Aorta (tissue), 5 donors: ENCODE data around the gene ACAP2. TPM values are rescaled to one million over a fixed set of nuclear protein-coding genes. Genes with fewer than 3 reads are reported as not detected.

Source experiments
- ATAC-seq: fragments of 200-7000 bp; cut with Tn5 transposase; one replicate; pipeline ENCODE4 v1.9.1; 2022; ENCODE audit warnings: moderate library complexity; ENCODE audit not compliant: low FRiP score
- DNase-seq, 2 donors: peaks; one replicate each; pipeline ENCODE4 v3.0.0-alpha.2; 2020
- H3K27ac ChIP-seq, 2 donors: one replicate each; pipeline ENCODE4 v1.5.1; 2013; ENCODE audit warnings: low read length in 2 of 2, mild to moderate bottlenecking in 2 of 2, moderate library complexity in 2 of 2, control low read depth in 1 of 2, inconsistent platforms in 1 of 2, low read depth in 1 of 2
- H3K27me3 ChIP-seq, 2 donors: one replicate each; pipeline ENCODE4 v1.6.1; 2013; ENCODE audit warnings: control low read depth in 1 of 2, low read length in 1 of 2, mild to moderate bottlenecking in 1 of 2, moderate library complexity in 1 of 2; ENCODE audit not compliant: insufficient read depth in 2 of 2, control insufficient read depth in 1 of 2
- H3K36me3 ChIP-seq, 2 donors: one replicate each; pipeline ENCODE4 v1.6.1; 2013; ENCODE audit warnings: control low read depth in 1 of 2, low read length in 1 of 2, mild to moderate bottlenecking in 1 of 2; ENCODE audit not compliant: insufficient read depth in 2 of 2, control insufficient read depth in 1 of 2
- H3K4me1 ChIP-seq, 2 donors: one replicate each; pipeline ENCODE4 v1.6.1; 2013; ENCODE audit warnings: low read length in 2 of 2, control low read depth in 1 of 2, mild to moderate bottlenecking in 1 of 2, moderate library complexity in 1 of 2; ENCODE audit not compliant: insufficient read depth in 2 of 2, control insufficient read depth in 1 of 2
- H3K4me3 ChIP-seq, 2 donors: one replicate each; pipeline ENCODE4 v1.5.1; 2013; ENCODE audit warnings: low read length in 2 of 2, control low read depth in 1 of 2, mild to moderate bottlenecking in 1 of 2
- H3K9me3 ChIP-seq: one replicate; pipeline ENCODE4 v1.6.1; 2013; ENCODE audit warnings: mild to moderate bottlenecking, low read length; ENCODE audit not compliant: control insufficient read depth
- WGBS, 2 donors: extraction: QIAGEN DNeasy Blood & Tissue Kit; methylation state at CpG; one replicate each; pipeline ENCODE4 v1.1.7; 2013; 5-methylcytosine and 5-hydroxymethylcytosine counted together
- intact Hi-C, 2 donors: fragments of 100-400 bp; cut with DNase I; formaldehyde crosslinking; loops; one replicate each; pipeline versions ENCODE4 v1.14.2 to v1.15.0; 2022
- polyA plus RNA-seq, 2 donors: library from polyadenylated mRNA; stranded (reverse); fragments of 200-250 nt; gene quantifications; one replicate each; pipeline ENCODE4 v1.2.3, GENCODE V29; 2013
- total RNA-seq, 2 donors: library from RNA; stranded (reverse); fragmentation: NEBNext Ultra II Directional; extraction: Animal tissue kit (Norgen Biotek cat#: 25700); gene quantifications; one replicate each; pipeline ENCODE4 v1.2.1, GENCODE V29; 2021
- donor health status: healthy with polysubstance abuse.
- donor health status: Bipolar disorder and iron deficiency.
- donor health status: DM: no; HTN: no; CAD: no.
- donor health status: DM: no; HTN: no; CAD: no.
- donor health status: DM: yes; HTN: yes; CAD: no.

Gene ACAP2
- total and polyA plus RNA-seq, 4 donors = 6.5 to 70.3 (median 24.3) TPM

DNA sequence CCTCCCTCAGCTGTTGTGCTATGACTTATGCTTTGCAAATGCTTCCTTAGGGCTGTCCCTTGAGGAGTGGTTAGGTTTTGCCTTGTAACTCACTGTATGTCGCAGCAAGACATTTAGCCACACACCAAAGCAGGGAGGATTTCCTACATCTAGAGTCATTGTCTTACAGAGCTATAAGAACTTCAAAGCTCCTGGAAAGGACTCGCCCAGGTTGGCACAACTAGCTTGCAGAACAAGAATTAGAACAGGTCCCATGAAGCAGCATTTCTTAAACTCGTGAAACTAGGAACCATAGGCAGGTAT lies 19.4 kb upstream of the ACAP2 start:
- 93 to 94% methylated on average over 3 of the region's 3 CpGs for WGBS, 2 donors
- ATAC-seq (no peak), DNase-seq (no peak)
- H3K36me3 ChIP-seq = no peaks in the 10 kb centered on the region
- no peak overlapping the region for H3K4me3 ChIP-seq
- H3K27me3 ChIP-seq = no peaks in the 10 kb centered on the region
- peaks cover 0 to 2% of the 10 kb centered on the region in 2 donors for H3K4me1 ChIP-seq
- no peaks in the 10 kb centered on the region for H3K9me3 ChIP-seq
- no peak overlapping the region for H3K27ac ChIP-seq
- intact Hi-C loops = no loop called here

DNA sequence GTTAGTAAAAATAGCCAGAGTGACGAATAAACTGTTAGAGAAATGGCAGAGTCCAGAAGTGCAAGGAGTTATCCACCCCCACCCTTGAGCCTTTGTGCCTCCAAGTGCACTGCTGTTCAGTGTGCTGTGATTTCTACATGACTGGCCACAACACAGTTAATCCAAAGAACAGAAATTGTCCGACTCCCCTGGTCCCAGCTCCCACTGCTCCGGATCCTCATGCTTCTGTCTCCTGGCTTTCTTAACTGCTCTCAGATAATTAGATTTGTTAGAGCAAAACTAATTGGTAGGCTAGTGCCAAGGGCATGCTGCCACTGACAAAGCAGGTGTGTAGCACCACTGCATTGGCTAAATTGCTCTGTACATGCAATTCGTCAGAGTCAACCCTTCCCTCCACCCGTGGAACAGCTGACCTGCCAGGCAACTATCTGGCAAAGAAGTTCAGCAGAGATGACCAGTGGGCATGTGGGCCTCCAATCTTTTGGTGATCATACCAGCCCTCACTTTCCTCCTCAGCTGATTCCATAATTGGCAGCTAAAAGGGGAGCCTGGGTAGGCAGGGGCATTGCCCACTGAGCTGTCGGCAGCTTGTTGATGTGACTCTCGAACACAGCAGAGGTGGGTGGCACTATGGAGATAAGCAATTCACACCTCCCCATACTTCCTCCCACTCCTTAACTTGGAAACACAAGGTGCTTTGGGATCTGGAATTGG lies 18.9 kb upstream of the ACAP2 start:
- 22 to 25% methylated on average over 7 of the region's 7 CpGs for WGBS, 2 donors
- intact Hi-C loops = no loop called here

DNA sequence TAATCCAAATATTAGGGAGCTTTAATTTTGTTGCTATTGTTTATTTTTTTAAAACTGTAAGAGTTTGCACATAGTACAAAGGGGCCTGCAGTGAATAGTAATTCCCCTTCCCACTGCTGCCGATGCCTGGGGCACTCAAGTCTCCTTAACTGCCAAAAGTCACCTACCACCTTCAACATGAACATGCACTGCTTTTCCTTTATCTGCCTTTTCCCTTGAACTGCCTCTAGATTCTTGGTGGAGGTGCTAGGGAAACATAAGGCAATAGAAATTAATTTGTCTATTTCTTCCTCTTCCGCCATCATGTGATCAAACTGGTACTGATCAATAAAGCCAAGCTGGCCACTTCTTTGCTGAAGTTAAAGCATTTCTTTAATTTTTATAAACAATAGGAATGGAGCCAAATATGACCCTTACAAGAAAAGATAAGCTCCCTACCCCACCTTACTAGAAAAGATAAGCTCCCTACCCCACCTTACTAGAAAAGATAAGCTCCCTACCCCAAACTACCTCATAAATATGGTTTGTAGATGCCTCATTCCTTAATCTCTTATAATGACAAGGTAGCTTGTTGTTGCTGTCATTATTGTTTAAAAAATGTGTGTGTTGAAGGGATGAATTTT lies 17.4 kb upstream of the ACAP2 start:
- H3K27ac ChIP-seq = no peak overlapping the region
- no peaks in the 10 kb centered on the region for H3K36me3 ChIP-seq
- H3K27me3 ChIP-seq = no peaks in the 10 kb centered on the region
- H3K9me3 ChIP-seq = no peaks in the 10 kb centered on the region
- ATAC-seq (no peak), DNase-seq (no peak)
- intact Hi-C loops = no loop called here
- 97 to 98% methylated on average over 2 of the region's 2 CpGs for WGBS, 2 donors
- H3K4me3 ChIP-seq = no peak overlapping the region
- no peaks in the 10 kb centered on the region for H3K4me1 ChIP-seq

More for the DNA sequence above, 18.9 kb upstream of the ACAP2 start:
- Histone ChIP-seq H3K36me3 (no peaks in the 10 kb centered on the region), H3K27ac (no peak overlapping the region), H3K4me1 (peaks cover 0 to 2% of the 10 kb centered on the region in 2 donors), H3K9me3 (no peaks in the 10 kb centered on the region), H3K4me3 (no peak overlapping the region), H3K27me3 (no peaks in the 10 kb centered on the region)
- DNase-seq (no peak), ATAC-seq (no peak)

DNA sequence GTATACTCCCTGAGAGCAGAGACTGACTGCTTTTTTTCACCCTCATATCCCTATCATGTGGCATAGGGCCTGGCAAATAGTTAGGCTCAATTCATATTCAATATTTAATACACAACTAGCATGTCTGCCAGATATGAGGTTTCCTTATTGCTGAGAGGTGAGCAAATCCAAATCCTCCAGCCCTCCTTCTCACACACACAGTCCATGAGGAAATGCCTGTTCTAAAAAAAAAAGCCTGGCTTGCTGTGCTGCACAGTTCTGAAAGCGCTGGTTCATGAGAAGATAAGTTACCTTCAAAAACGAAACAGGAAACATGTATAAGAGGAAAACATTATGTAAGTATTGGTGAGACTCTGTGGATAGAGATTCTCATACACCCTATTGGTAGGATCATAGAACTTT lies 15.5 kb upstream of the ACAP2 start:
- WGBS, 2 donors = 16 to 23% methylated on average over 2 of the region's 2 CpGs
- Histone ChIP-seq H3K9me3 (no peaks in the 10 kb centered on the region), H3K27me3 (no peaks in the 10 kb centered on the region), H3K36me3 (no peaks in the 10 kb centered on the region), H3K4me1 (no peaks in the 10 kb centered on the region), H3K27ac (no peak overlapping the region), H3K4me3 (no peak overlapping the region)
- no peak for ATAC-seq
- DNase-seq = no peak
- intact Hi-C loops = no loop called here

DNA sequence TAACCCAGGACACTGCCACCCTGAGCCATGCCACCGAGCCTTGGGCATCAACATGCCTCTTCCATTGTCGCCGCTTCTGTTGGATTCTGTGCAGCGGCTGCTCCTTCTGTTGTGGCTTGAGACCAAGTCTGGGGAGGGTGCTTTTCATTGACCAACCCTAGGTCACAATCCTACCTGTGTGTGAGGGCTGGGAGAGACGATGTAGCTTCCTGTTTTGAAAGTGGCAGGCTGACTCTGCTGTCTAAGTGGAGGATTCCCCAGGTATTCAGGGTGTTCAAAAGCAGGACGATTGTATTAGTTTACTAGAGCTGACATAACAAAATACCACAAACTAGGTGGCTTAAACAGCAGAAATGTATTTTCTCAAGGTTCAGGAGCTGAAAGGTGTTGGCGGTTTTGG lies 13.0 kb upstream of the ACAP2 start:
- Histone ChIP-seq H3K9me3 (no peaks in the 10 kb centered on the region), H3K36me3 (no peaks in the 10 kb centered on the region), H3K4me3 (no peak overlapping the region), H3K27me3 (no peaks in the 10 kb centered on the region), H3K27ac (no peak overlapping the region), H3K4me1 (no peaks in the 10 kb centered on the region)
- 93 to 94% methylated on average over 7 of the region's 7 CpGs for WGBS, 2 donors
- intact Hi-C loops = no loop called here
- ATAC-seq (no peak), DNase-seq (no peak)

DNA sequence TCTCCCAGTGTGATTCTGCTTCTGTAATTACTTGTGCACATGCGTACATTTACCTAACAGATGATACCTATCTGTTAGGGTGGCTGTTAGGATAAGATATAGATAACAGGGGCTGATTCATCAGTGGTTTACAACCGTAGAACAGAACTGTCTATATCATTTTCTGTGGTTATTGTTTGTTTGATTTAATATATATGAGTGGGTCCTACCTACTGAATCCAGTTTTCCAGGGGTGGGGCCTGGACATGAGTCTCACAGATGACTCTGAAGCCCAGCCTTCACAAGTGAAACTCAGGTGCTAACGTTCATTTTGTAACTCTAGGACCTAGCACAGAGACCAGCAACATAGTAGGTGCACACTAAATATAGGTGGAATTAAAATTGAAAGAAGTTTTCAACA lies 10.4 kb upstream of the ACAP2 start:
- Histone ChIP-seq H3K4me3 (no peak overlapping the region), H3K4me1 (no peaks in the 10 kb centered on the region), H3K27me3 (no peaks in the 10 kb centered on the region), H3K36me3 (no peaks in the 10 kb centered on the region), H3K27ac (no peak overlapping the region), H3K9me3 (no peaks in the 10 kb centered on the region)
- 92 to 97% methylated on average over 3 of the region's 3 CpGs for WGBS, 2 donors
- intact Hi-C loops = no loop called here
- no peak for ATAC-seq
- no peak for DNase-seq

DNA sequence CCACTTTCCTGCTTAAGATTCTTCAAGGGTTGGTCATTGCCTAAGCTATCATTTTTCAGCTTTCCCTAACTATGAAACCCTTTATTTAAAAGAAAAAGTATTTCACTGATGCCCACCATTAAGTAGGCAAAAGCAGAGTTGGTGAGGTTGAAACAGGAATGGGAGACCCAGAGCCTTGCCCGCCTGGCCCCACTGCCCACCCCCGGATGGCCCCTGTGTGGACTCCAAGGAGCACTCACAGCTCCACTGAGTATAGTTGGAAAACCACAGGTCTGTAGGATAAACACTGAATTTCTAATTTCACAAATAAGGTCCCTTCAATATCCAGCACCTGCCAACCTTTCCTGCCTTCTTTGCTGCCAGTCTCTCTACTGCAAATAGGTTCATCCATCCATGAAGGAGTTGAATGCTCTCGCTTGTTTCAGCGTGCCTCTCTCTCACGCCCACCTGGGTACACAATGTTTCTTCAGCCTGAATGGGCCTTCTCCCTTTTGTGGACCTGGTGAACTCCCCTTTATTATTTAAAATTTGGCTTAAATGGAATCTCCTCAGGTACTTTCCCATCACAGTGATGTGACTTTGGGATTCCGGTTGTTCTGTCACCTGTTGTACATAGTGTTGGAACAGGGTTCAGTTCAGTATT lies 8.7 kb upstream of the ACAP2 start:
- Histone ChIP-seq H3K36me3 (no peaks in the 10 kb centered on the region), H3K27ac (no peak overlapping the region), H3K27me3 (no peaks in the 10 kb centered on the region), H3K4me1 (no peaks in the 10 kb centered on the region), H3K4me3 (no peak overlapping the region), H3K9me3 (no peaks in the 10 kb centered on the region)
- intact Hi-C loops = no loop called here
- no peak for DNase-seq
- ATAC-seq = no peak
- 95 to 96% methylated on average over 6 of the region's 6 CpGs for WGBS, 2 donors

DNA sequence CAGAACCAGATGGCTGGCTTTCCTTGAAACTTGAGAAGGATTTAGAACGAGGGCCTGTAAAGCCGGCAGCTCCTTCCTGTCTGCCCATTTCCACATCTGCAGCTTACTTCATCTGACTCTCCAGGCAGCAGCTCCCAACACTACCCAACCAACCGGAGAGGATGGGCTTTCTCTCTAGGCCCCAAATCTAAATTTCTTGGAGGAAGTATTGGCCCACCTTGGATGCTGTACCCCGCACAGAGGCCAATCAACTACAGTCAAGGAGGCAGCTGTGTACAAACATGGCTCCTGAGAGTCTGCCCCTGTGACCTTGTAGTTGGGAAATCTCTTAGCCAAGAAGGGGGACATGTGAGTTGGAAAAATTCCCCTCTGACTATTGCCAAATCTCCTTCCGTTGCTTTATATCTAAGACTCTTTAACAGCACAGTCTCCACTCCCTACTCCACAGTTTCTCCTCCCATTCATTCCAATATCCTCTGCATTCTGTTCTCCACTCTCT lies 8.0 kb upstream of the ACAP2 start:
- WGBS, 2 donors = 48% methylated on average over 5 of the region's 5 CpGs
- ATAC-seq (peak; percentile 72), DNase-seq (no peak)
- Histone ChIP-seq H3K4me1 (no peaks in the 10 kb centered on the region), H3K4me3 (no peak overlapping the region), H3K9me3 (no peaks in the 10 kb centered on the region), H3K36me3 (no peaks in the 10 kb centered on the region), H3K27me3 (no peaks in the 10 kb centered on the region), H3K27ac (no peak overlapping the region)
- intact Hi-C loops = no loop called here
